Measurements from ENCODE around the gene FUT6.
"Not testable (repeated sequence)": the region's sequence is repeated elsewhere in the genome, so short reads cannot be mapped to it uniquely, and the experiment has no call there.

Gene FUT6

DNA sequence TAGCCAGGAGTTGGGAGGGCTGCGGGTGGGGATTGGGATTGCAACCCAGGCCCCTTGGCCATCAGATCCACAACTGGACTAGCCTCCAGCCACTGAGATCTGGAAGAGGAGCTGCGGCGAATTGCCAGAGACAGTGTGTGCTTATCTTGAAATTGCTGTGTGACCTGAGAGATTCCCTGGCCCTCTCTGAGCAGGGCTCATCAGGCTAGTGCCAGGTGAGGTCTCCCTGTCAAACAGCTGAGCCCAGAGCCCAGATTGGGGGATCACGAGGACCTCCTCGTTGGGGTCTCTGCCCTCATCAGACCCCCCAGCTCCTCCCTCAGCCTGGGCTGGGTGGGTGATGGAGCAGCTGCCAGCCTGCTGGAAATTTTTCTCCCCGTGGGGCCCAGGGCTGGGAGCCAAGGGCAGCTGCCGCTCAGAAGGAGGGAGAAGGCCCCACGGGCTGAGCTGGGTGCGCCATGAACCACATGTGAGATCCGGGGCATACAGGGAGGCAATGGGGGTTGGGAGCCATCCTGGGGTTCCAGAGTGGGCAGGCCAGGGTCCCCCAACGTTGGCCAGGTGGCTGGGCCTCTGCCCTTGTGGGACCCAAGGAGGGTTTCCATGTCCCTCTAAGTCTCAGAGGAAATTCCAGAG lies 23.6 kb upstream of the FUT6 start:
- no peaks in the 10 kb centered on the region for H4K20me1 ChIP-seq (ENCODE audit: insufficient read depth, low read length, poor library complexity, severe bottlenecking)
- H3K4me2 ChIP-seq (ENCODE audit: low read depth, low read length, poor library complexity, severe bottlenecking), result no peak overlapping the region
- no peaks in the 10 kb centered on the region for H3K9me3 ChIP-seq (ENCODE audit: insufficient read depth, low read depth, low read length)
- no peak overlapping the region for H3K4me3 ChIP-seq (ENCODE audit: low read length, poor library complexity, severe bottlenecking)
- H3K79me2 ChIP-seq (ENCODE audit: insufficient read depth, low read length), result no peaks in the 10 kb centered on the region
- no peaks in the 10 kb centered on the region for H3K36me3 ChIP-seq (ENCODE audit: insufficient read depth, low read length)
- H3F3A ChIP-seq (ENCODE audit: low read depth), result no peaks in the 10 kb centered on the region
- H3K9me2 ChIP-seq (replicated peaks; ENCODE audit: low read depth, low read length), result no peaks in the 10 kb centered on the region
- H3K27me3 ChIP-seq (ENCODE audit: insufficient read depth, low read length, poor library complexity, severe bottlenecking), result no peaks in the 10 kb centered on the region
- H3K4me1 ChIP-seq (ENCODE audit: insufficient read depth, low read length, poor library complexity, severe bottlenecking), result no peaks in the 10 kb centered on the region
- no peak overlapping the region for H3K9ac ChIP-seq (ENCODE audit: low read depth, low read length, poor library complexity, severe bottlenecking)
- TF ChIP-seq EZH2phosphoT487 (IDR thresholded peaks at IDR 0.05; ENCODE audit: borderline replicate concordance), result no peak
- TF ChIP-seq, protein P1, sequence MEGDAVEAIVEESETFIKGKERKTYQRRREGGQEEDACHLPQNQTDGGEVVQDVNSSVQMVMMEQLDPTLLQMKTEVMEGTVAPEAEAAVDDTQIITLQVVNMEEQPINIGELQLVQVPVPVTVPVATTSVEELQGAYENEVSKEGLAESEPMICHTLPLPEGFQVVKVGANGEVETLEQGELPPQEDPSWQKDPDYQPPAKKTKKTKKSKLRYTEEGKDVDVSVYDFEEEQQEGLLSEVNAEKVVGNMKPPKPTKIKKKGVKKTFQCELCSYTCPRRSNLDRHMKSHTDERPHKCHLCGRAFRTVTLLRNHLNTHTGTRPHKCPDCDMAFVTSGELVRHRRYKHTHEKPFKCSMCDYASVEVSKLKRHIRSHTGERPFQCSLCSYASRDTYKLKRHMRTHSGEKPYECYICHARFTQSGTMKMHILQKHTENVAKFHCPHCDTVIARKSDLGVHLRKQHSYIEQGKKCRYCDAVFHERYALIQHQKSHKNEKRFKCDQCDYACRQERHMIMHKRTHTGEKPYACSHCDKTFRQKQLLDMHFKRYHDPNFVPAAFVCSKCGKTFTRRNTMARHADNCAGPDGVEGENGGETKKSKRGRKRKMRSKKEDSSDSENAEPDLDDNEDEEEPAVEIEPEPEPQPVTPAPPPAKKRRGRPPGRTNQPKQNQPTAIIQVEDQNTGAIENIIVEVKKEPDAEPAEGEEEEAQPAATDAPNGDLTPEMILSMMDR (conservative IDR thresholded peaks at IDR 0.05; ENCODE audit: low read length), result no peak
- H2AFZ ChIP-seq (ENCODE audit: low read length), result no peak overlapping the region

DNA sequence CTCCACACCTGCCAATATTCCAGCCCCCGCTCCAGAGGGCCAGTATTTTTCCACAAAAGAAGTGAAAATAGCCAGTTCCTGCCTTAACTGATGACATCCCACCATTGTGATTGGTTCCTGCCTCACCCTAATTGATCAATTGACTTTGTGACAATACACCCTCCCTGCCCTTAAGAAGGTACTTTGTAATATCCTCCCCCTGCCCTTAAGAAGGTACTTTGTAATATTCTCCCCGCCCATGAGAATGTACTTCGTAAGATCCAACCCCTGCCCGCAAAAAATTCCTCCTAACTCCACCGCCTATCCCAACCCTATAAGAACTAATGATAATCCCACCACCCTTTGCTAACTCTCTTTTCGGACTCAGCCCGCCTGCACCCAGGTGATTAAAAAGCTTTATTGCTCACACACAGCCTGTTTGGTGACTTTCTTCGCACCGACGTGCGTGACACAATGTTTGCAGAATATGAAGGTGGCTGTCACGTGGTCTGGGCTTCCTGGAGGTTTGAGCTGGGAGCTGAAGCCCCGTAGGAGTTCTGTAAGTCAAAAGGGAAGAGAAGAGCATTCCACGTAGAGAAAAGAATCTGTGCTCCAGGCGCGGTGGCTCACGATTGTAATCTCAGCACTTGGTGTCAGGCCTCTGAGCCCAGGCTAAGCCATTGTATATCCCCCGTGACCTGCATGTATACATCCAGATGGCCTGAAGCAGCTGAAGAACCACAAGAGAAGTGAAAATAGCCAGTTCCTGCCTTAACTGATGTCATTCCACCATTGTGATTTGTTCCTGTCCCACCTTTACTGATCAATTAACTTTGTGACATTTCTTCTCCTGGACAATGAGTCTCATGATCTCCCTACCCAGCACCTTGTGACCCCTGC lies 17.9 kb upstream of the FUT6 start:
- Histone ChIP-seq H3K36me3 (ENCODE audit: insufficient read depth, low read length) (no peaks in the 10 kb centered on the region), H3F3A (ENCODE audit: low read depth) (no peaks in the 10 kb centered on the region), H3K79me2 (ENCODE audit: insufficient read depth, low read length) (no peaks in the 10 kb centered on the region), H3K4me3 (ENCODE audit: low read length, poor library complexity, severe bottlenecking) (no peak overlapping the region), H3K9me2 (replicated peaks; ENCODE audit: low read depth, low read length) (no peaks in the 10 kb centered on the region), H3K9me3 (ENCODE audit: insufficient read depth, low read depth, low read length) (no peaks in the 10 kb centered on the region), H2AFZ (ENCODE audit: low read length) (no peak overlapping the region), H3K9ac (ENCODE audit: low read depth, low read length, poor library complexity, severe bottlenecking) (no peak overlapping the region), H3K4me1 (ENCODE audit: insufficient read depth, low read length, poor library complexity, severe bottlenecking) (no peaks in the 10 kb centered on the region), H4K20me1 (ENCODE audit: insufficient read depth, low read length, poor library complexity, severe bottlenecking) (no peaks in the 10 kb centered on the region), H3K27me3 (ENCODE audit: insufficient read depth, low read length, poor library complexity, severe bottlenecking) (no peaks in the 10 kb centered on the region), H3K4me2 (ENCODE audit: low read depth, low read length, poor library complexity, severe bottlenecking) (no peak overlapping the region)
- TF ChIP-seq, protein P1 (conservative IDR thresholded peaks at IDR 0.05; ENCODE audit: low read length), result no peak
- no peak for TF ChIP-seq EZH2phosphoT487 (IDR thresholded peaks at IDR 0.05; ENCODE audit: borderline replicate concordance)

DNA sequence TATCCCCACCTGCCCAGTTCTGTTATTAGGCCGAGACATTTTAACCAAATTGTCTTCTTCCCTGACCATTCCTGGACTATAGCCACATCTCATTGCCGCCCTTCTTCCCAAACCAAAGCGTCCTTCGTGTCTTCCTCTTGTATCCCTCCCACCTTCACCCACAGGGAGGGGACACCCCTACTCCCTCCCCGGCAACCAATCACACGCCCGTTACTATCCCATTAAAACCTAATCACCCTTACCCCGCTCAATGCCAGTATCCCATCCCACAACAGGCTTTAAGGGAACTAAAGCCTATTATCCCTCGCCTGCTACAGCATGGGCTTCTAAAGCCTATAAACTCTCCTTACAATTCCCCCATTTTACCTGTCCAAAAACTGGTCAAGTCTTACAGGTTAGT lies 15.6 kb upstream of the FUT6 start:
- not testable (repeated sequence) for H3K4me2 ChIP-seq (ENCODE audit: low read depth, low read length, poor library complexity, severe bottlenecking); H2AFZ ChIP-seq (ENCODE audit: low read length); H3K36me3 ChIP-seq (ENCODE audit: insufficient read depth, low read length); H3K4me3 ChIP-seq (ENCODE audit: low read length, poor library complexity, severe bottlenecking); H3K9ac ChIP-seq (ENCODE audit: low read depth, low read length, poor library complexity, severe bottlenecking); H3K27me3 ChIP-seq (ENCODE audit: insufficient read depth, low read length, poor library complexity, severe bottlenecking); H3K9me3 ChIP-seq (ENCODE audit: insufficient read depth, low read depth, low read length); H3K4me1 ChIP-seq (ENCODE audit: insufficient read depth, low read length, poor library complexity, severe bottlenecking); H3F3A ChIP-seq (ENCODE audit: low read depth); H4K20me1 ChIP-seq (ENCODE audit: insufficient read depth, low read length, poor library complexity, severe bottlenecking); H3K79me2 ChIP-seq (ENCODE audit: insufficient read depth, low read length); H3K9me2 ChIP-seq (replicated peaks; ENCODE audit: low read depth, low read length)

DNA sequence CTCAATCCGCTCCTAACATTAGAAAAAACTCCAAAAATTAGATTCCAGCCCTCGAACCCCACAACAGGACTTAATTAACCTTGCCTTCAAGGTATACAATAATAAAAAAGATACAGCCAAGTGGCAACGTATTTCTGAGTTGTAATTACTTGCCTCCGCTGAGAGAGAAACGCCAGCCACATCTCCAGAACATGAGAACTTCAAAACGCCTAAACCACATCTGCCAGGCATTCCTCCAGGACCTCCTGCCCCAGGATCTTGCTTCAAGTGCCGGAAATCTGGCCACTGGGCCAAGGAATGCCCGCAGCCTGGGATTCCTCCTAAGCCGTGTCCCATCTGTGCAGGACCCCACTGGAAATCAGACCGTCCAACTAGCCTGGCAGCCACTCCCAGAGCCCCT lies 14.6 kb upstream of the FUT6 start:
- H2AFZ ChIP-seq (ENCODE audit: low read length); H3K9me3 ChIP-seq (ENCODE audit: insufficient read depth, low read depth, low read length); H3K4me2 ChIP-seq (ENCODE audit: low read depth, low read length, poor library complexity, severe bottlenecking); H3K27me3 ChIP-seq (ENCODE audit: insufficient read depth, low read length, poor library complexity, severe bottlenecking); H3K9ac ChIP-seq (ENCODE audit: low read depth, low read length, poor library complexity, severe bottlenecking); H4K20me1 ChIP-seq (ENCODE audit: insufficient read depth, low read length, poor library complexity, severe bottlenecking); H3K4me3 ChIP-seq (ENCODE audit: low read length, poor library complexity, severe bottlenecking); H3K36me3 ChIP-seq (ENCODE audit: insufficient read depth, low read length); H3K4me1 ChIP-seq (ENCODE audit: insufficient read depth, low read length, poor library complexity, severe bottlenecking); H3K79me2 ChIP-seq (ENCODE audit: insufficient read depth, low read length); H3F3A ChIP-seq (ENCODE audit: low read depth); H3K9me2 ChIP-seq (replicated peaks; ENCODE audit: low read depth, low read length): not testable (repeated sequence)

Data from Loucy (cell line).